Raji (cell line): ENCODE results near the gene NAAA.

ENCODE experiments used
- POLR2A ChIP-seq: IDR thresholded peaks from 2 replicates; pipeline ENCODE4 v1.6.1; 2011; ENCODE audit warnings: low read depth, low read length, control low read depth; ENCODE audit not compliant: insufficient read depth

Gene NAAA

GRCh38 chr4:75922588-75922987 lies 18.2 kb downstream of the NAAA start:
- no peak for TF ChIP-seq POLR2A

DNA sequence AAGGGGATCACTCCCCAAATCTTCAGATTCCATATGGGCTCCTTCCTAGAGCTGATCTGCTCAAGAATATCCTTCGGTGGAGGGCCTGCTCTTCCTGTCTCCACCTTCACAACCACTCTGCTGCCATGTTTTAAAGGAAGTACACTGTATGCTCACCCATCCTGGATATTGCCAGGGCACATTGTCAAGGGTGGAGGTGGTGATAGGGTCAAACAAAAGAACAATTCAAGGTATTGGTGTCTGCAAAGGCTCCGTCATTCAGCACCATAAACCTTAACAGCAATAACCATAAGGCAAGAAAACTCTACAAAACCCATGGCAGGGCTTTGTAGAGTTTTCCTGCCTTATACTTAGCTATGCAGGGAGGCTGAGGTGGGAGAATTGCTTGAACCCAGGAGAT lies 18.9 kb downstream of the NAAA start:
- TF ChIP-seq POLR2A = no peak

DNA sequence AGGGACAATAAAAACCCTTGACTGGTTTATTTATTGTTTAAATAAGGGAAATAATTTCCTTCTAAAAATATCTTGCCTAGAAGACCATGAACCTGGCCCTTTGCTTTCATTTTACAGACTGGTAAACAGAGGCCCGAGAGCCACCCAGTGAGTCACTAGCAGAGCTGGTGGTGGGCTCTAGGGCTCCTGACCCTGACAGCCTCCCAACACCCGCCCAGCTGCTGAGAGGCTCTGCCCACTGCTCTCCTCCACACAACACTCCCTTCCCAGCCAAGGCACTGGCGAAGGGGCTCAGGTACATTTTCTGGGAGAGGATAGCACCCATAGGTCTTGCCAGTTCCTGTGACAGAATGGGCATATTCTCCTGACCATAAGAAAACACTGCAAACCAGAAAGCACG lies 20.5 kb downstream of the NAAA start:
- TF ChIP-seq POLR2A = no peak

GRCh38 chr4:75919920-75920319 lies 20.9 kb downstream of the NAAA start:
- no peak for TF ChIP-seq POLR2A

GRCh38 chr4:75916091-75916661 lies 24.6 kb downstream of the NAAA start:
- TF ChIP-seq POLR2A = no peak

DNA sequence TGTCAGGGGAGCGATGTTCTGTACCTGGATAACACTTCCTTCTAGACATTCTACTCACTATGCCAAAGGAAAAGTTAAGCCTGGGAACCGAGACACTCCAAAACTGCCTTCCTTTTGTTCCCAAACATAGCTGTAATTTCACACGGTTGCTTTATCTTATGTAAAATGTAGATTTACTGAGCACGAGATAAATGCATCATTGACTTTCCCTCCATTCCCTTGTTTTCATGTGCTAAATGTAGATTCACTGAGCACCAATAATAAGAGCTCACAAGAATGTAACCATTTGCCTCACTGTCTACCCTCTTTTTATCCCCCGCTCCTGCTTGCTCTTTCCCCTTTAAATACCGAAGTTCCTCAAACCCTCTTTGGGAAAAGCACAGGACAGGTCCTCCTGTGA lies 27.8 kb downstream of the NAAA start:
- no peak for TF ChIP-seq POLR2A

- TF ChIP-seq POLR2A = no peak
Observed at GRCh38 chr4:75909405-75909804, 31.4 kb downstream of the NAAA start.

- TF ChIP-seq POLR2A = no peak
Observed at GRCh38 chr4:75908555-75908954, 32.3 kb downstream of the NAAA start.

DNA sequence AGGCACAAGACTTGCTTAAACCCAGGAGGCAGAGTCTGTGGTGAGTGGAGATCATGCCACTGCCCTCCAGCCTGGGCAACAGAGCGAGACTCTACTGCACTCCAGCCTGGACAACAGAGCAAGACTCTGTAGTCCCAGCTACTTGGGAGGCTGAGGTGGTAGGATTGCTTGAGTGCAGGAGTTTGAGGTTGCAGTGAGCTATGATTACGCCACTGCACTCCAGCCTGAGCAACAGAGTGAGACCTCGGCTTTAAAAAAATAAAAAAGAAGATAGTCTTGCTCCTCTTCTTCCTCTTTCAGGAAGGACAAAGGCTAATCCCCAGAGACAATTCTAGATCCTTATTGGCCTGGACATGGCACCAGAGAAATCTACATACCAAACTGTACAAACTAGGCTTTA lies 32.8 kb downstream of the NAAA start:
- TF ChIP-seq POLR2A = no peak

DNA sequence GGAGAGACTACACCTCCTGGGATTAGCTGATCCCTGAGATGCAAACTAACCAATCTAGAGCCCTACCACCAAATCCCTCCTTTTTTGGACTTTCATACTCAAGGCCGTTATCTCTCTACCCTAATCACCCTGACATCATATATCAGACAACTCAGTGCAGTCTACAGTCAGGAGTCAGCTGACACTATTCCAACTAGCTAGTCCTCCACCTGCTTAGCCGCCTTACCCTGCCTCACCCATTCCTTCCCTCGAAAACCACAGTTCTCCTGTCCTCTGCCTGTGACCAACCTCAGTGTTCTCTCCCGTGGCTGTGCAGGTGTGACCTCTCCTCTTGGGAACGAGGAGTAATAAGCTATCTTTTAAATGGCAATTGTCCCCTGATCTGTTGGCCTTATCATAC lies 36.7 kb downstream of the NAAA start:
- no peak for TF ChIP-seq POLR2A

DNA sequence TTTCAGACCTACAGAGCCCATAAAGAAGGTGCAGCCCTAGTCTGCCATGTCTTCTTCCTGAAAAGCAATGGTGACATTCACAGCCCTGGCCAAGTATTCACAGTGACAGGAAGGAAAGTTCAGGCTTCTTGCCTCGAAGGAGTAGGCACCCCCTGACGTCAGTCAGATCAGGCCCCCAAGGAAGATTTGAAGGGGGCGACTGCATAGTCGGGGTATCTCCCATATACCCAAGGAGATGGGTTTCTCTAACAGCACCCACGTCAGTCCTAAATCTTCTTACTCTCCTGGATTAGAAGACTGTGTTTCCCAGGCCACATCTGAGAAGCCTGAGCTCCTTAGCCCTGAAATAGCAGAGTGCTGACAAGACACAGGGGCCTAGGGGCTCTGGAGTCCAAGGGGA lies 38.5 kb downstream of the NAAA start, which contains the start of gene PPEF2:
Gene PPEF2 (minus strand): TSS at position 101 of the 400 bp plus-strand sequence. CDS start 6,127 bp downstream, outside the sequence.
- TF ChIP-seq POLR2A = no peak

- TF ChIP-seq POLR2A = no peak
Observed at GRCh38 chr4:75898536-75898935, 42.3 kb downstream of the NAAA start.

DNA sequence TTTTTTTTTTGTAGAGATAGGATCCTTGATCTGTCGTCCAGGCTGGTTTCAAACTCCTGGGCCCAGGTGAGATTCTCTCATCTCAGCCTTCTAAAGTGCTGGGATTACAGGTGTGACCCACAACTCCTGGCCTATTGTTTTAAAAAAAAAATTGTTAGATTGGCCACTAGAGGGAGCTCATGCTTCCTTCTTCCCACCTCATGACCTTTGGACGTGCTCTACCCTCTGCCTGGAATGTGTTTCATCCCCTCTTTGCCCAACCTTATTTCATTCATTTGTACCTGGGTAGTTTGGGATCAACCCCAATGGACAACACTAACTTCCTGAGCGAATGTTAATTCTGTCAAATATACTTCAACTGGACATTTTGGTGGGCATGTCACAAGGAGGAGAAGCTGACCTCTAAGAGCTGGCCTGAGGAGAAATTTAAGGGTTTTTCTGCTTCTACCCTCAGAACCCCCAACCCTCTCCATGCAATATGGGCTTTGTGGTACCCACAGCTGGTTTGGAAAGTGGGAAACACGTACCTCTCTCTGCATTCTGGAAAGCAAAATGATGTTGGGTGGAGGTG lies 45.0 kb downstream of the NAAA start:
- TF ChIP-seq POLR2A = no peak

DNA sequence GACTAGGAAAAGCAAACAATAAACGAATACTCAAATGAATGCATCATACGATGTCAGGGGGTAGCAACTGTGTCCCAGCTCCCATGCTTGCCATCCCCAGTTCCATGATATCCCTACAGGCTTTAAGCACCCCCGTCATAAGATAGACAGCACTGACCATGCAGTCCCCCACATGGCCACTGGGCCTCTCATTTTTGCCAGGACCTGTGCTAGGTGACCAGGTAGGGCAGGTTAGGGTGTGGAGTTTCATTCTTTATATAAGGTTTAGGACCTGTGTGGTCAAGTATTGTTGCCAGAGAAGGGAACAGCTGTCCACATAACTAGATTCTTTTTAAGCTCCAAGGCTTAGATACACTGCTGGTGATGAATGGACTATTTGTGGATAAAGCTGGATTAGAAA lies 48.3 kb downstream of the NAAA start:
- TF ChIP-seq POLR2A = no peak

GRCh38 chr4:75891611-75892010 lies 49.2 kb downstream of the NAAA start:
- no peak for TF ChIP-seq POLR2A

DNA sequence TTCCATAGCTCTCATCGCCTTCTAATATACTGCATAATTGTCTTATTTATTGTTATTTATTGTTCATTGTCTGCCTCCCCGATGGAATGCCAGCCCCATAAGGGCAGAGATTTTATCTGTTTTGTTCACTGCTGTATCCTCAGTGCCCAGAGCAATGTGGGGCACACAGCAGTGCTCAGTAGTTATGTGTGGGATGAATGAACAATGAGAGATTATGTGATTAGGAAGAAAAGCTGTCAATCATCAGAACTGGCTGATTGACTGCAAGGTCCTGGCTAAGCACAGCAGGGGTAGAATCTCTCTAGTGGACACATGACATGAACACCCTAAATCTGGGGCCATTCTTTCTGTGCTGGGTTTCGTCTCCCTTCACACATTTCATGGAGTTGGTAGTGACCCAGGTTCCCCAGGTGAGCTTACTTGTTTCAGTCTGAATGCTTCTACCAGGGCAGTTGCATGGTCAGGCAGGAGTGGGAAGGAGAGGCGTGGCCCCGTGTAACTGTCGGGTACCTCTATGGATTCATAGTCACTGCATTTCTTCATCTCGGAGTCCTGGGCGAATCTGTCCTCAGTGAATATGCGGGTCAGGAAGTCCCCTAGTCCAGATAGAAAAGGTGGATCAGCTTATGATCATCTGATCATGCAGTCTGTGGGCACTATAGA lies 51.1 kb downstream of the NAAA start:
- no peak for TF ChIP-seq POLR2A
